Activated CD4-positive, alpha-beta T cell treated with anti-CD3 and anti-CD28 coated beads for 36 hours (primary cell): ENCODE results near the gene DOCK6. TPM values are rescaled to one million over a fixed set of nuclear protein-coding genes. Genes with fewer than 3 reads are reported as not detected.

Experiments
- total RNA-seq, 2 experiments: library from RNA; stranded (reverse); gene quantifications; one replicate each; pipeline ENCODE4 v1.2.3, GENCODE V29; 2021

DOCK6 gene
- total RNA-seq, 2 experiments from 2014 or later = 2.8 to 4.6 TPM

Other genes with a start within 250 kb of the DOCK6 start
- 10 to 100 TPM; 73.0 to 73.8 TPM for gene LDLR, start 173.1 kb downstream of the DOCK6 start, total RNA-seq
- 10 to 100 TPM; 59.6 to 72.2 TPM for gene SPC24, start 106.7 kb downstream of the DOCK6 start, total RNA-seq
- 1 to 10 TPM in 1 of 2 experiments, under 1 TPM in 1; 0.91 to 1.2 TPM for gene KANK2, start 65.0 kb downstream of the DOCK6 start, total RNA-seq
- gene ANGPTL8, start 22.9 kb downstream of the DOCK6 start, total RNA-seq = not detected
- gene TSPAN16, start 33.6 kb upstream of the DOCK6 start, total RNA-seq = not detected
- gene RAB3D, start 77.1 kb upstream of the DOCK6 start, total RNA-seq = 1 to 10 TPM; 7.5 to 8.9 TPM
- 10 to 100 TPM; 28.0 to 32.6 TPM for gene TMEM205, start 83.7 kb upstream of the DOCK6 start, total RNA-seq
- gene CCDC159, start 84.0 kb upstream of the DOCK6 start, total RNA-seq = 10 to 100 TPM; 15.3 to 18.0 TPM
- 1 to 10 TPM; 2.1 to 2.2 TPM for gene PLPPR2, start 92.9 kb upstream of the DOCK6 start, total RNA-seq
- gene SWSAP1, start 112.1 kb upstream of the DOCK6 start, total RNA-seq = 1 to 10 TPM; 1.5 to 1.7 TPM
- 1 to 10 TPM; 8.0 to 8.4 TPM for gene EPOR, start 121.8 kb upstream of the DOCK6 start, total RNA-seq
- not detected for gene RGL3, start 156.8 kb upstream of the DOCK6 start, total RNA-seq
- gene ODAD3, start 172.6 kb upstream of the DOCK6 start, total RNA-seq = under 1 TPM; 0.16 to 0.25 TPM
- 100 to 1,000 TPM; 225 to 269 TPM for gene PRKCSH, start 173.1 kb upstream of the DOCK6 start, total RNA-seq
- gene ELAVL3, start 218.5 kb upstream of the DOCK6 start, total RNA-seq = under 1 TPM in 1 of 2 experiments, not detected in 1; 0.09 TPM
- gene ZNF653, start 243.3 kb upstream of the DOCK6 start, total RNA-seq = 10 to 100 TPM; 13.1 to 16.6 TPM